Stomach (tissue), 9 donors: ENCODE measurements around the gene AKAP7. TPM values are rescaled to one million over a fixed set of nuclear protein-coding genes. Genes with fewer than 3 reads are reported as not detected.

Experiments
- DNase-seq, 2 donors: peaks; one replicate each; pipeline versions ENCODE4 v3.0.0 to v3.0.0-alpha.2; 2013 to 2019
- H3K27ac ChIP-seq, 5 donors: fragments of 200-600 bp in 4 of 5; sonication (generic) in 4 of 5; one replicate each; pipeline ENCODE4 v1.5.1; 2013 to 2019; ENCODE audit warnings: mild to moderate bottlenecking in 1 of 5, moderate library complexity in 1 of 5
- H3K27me3 ChIP-seq, 3 donors: fragments of 200-600 bp; sonication (generic); one replicate each; pipeline ENCODE4 v1.5.1; 2017 to 2019; ENCODE audit warnings: mixed run types in 1 of 3
- H3K36me3 ChIP-seq, 4 donors: fragments of 200-600 bp; sonication (generic); 1 replicate in 3 of 4; 2 replicates in 1 of 4; pipeline ENCODE4 v1.5.1; 2016 to 2019
- H3K4me1 ChIP-seq, 4 donors: fragments of 200-600 bp; sonication (generic); one replicate each; pipeline ENCODE4 v1.5.1; 2016 to 2019
- H3K4me3 ChIP-seq, 4 donors: fragments of 200-600 bp; sonication (generic) in 3 of 4; one replicate each; pipeline ENCODE4 v1.5.1; 2016 to 2019; ENCODE audit warnings: mild to moderate bottlenecking in 1 of 4
- H3K9me3 ChIP-seq, 4 donors: fragments of 200-600 bp; sonication (generic); one replicate each; pipeline ENCODE4 v1.5.1; 2016 to 2019
- CTCF ChIP-seq, 7 experiments: fragments of 450-650 bp in 4 of 7; fragments of 200-600 bp in 3 of 7; sonication (generic) in 3 of 7; IDR thresholded peaks; one replicate each; pipeline ENCODE4 v1.5.1; 2016 to 2019; ENCODE audit warnings: antibody characterized with exemption in 7 of 7, control low read depth in 2 of 7, mild to moderate bottlenecking in 1 of 7
- EP300 ChIP-seq: sonication (generic); formaldehyde crosslinking; IDR thresholded peaks from one replicate; pipeline ENCODE4 v1.6.1; 2017; ENCODE audit warnings: antibody characterized with exemption
- POLR2A ChIP-seq, 4 donors: fragments of 450-650 bp; IDR thresholded peaks; one replicate each; pipeline ENCODE4 v1.6.1; 2016; ENCODE audit warnings: antibody characterized with exemption in 4 of 4, control low read depth in 2 of 4, mild to moderate bottlenecking in 1 of 4, moderate library complexity in 1 of 4
- POLR2AphosphoS5 ChIP-seq, 3 donors: sonication (generic); formaldehyde crosslinking; IDR thresholded peaks; one replicate each; pipeline ENCODE4 v1.6.1; 2016; ENCODE audit warnings: antibody characterized with exemption in 3 of 3
- WGBS, 5 donors: extraction: QIAGEN DNeasy Blood & Tissue Kit in 3 of 5; methylation state at CpG; one replicate each; pipeline versions ENCODE4 v1.1.5 to v1.1.7; 2013 to 2018; 5-methylcytosine and 5-hydroxymethylcytosine counted together
- intact Hi-C: fragments of 100-400 bp; cut with DNase I; formaldehyde crosslinking; loops from one replicate; pipeline ENCODE4 v1.15.1; 2023; ENCODE audit warnings: low total_unique reads
- polyA plus RNA-seq, 3 donors: library from polyadenylated mRNA; stranded (reverse); fragments of 200-250 nt; gene quantifications; one replicate each; pipeline ENCODE4 v1.2.3, GENCODE V29; 2013
- total RNA-seq, 5 donors: library from RNA; depleted of rRNA; stranded (reverse); fragments of >200 nt; gene quantifications; one replicate each; pipeline versions ENCODE4 v1.1.0 to v1.2.3, GENCODE V29; 2014 to 2016
- donor health status: healthy with polysubstance abuse.
- donor health status: Bipolar disorder and iron deficiency.
- donor health status: healthy.

AKAP7 gene
- total and polyA plus RNA-seq, 8 donors, result 1.3 to 59.5 (median 4.6) TPM

DNA sequence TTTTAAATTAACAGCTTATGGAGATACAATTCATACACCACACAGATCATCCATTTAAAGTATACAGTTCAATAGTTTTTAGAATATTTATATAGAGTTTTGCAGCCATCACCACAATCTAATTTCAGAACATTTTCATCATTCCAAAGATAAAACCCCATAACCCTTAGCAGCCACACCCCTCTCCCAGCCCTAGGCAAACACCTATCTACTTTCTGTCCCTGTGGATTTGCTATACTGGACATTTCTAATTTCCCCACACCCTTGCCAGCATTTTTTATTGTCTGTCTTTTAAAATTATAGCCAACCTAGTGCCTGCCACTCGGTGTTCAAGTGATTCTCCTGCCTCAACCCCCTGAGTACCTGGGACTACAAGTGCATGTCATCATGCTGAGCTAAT, 23.0 kb upstream of the AKAP7 start:
- Histone ChIP-seq H3K4me3 (no peak overlapping the region), H3K27ac (no peak overlapping the region), H3K4me1 (peaks cover 0 to 11% (median 2%) of the 10 kb centered on the region in 4 donors), H3K9me3 (no peaks in the 10 kb centered on the region), H3K36me3 (no peaks in the 10 kb centered on the region), H3K27me3 (no peaks in the 10 kb centered on the region)
- DNase-seq, result no peak
- intact Hi-C loops, result no loop called here
- no peak for TF ChIP-seq CTCF (IDR thresholded peaks at IDR 0.05)
- no peak for TF ChIP-seq POLR2A (IDR thresholded peaks at IDR 0.05)
- TF ChIP-seq POLR2AphosphoS5 (IDR thresholded peaks at IDR 0.05), result no peak
- no peak for TF ChIP-seq EP300
- 39 to 76% (median 58%) methylated on average over 1 of the region's 1 CpG for WGBS, 5 donors

- no peak overlapping the region for H3K27ac ChIP-seq
- no peaks in the 10 kb centered on the region for H3K9me3 ChIP-seq
- WGBS, 5 donors, result 49 to 73% (median 64%) methylated on average over 1 of the region's 1 CpG
- no peak overlapping the region for H3K4me3 ChIP-seq
- no peaks in the 10 kb centered on the region for H3K27me3 ChIP-seq
- no peak for TF ChIP-seq POLR2AphosphoS5 (IDR thresholded peaks at IDR 0.05)
- TF ChIP-seq CTCF (IDR thresholded peaks at IDR 0.05), result no peak
- no peak for TF ChIP-seq POLR2A (IDR thresholded peaks at IDR 0.05)
- no peak for TF ChIP-seq EP300
- DNase-seq, result no peak
- intact Hi-C loops, result loop anchor here (5.0 kb wide), 1 partner anchor 233 kb away; no protein-coding TSS in a partner anchor
- H3K4me1 ChIP-seq, result peaks cover 0 to 6% (median 2%) of the 10 kb centered on the region in 4 donors
- H3K36me3 ChIP-seq, result no peaks in the 10 kb centered on the region
These were observed 19.6 kb upstream of the AKAP7 start for GRCh38 chr6:131115651-131116050.

DNA sequence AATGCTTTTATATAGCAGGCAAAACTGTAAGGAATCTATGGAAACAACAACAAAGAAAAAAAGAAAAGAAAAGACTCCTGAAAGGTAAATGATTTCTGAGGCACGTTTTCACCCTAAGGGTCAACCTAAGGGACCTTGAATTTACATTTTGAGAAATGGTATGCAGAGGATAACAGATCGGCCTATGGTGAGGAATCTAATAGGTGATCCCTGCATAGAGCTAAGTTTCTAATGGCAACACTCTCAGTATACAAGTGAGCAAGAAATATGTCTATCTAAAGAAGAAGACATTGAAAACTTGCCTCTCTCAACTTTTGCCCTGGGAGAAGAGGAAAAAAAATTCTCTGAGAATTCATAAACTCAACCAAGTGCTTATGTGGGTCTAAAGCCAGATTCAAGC, 18.9 kb upstream of the AKAP7 start:
- WGBS, 5 donors, result 66 to 85% (median 75%) methylated on average over 2 of the region's 2 CpGs
- Histone ChIP-seq H3K36me3 (no peaks in the 10 kb centered on the region), H3K4me3 (no peak overlapping the region), H3K27ac (no peak overlapping the region), H3K27me3 (no peaks in the 10 kb centered on the region), H3K4me1 (peaks cover 0 to 6% (median 2%) of the 10 kb centered on the region in 4 donors), H3K9me3 (no peaks in the 10 kb centered on the region)
- intact Hi-C loops, result loop anchor here (5.0 kb wide), 1 partner anchor 234 kb away; no protein-coding TSS in a partner anchor
- TF ChIP-seq CTCF (IDR thresholded peaks at IDR 0.05) (no peak), EP300 (no peak), POLR2AphosphoS5 (IDR thresholded peaks at IDR 0.05) (no peak), POLR2A (IDR thresholded peaks at IDR 0.05) (no peak)
- DNase-seq, result no peak

GRCh38 chr6:131116755-131117360, 18.4 kb upstream of the AKAP7 start:
- Histone ChIP-seq H3K27ac (no peak overlapping the region), H3K4me3 (no peak overlapping the region), H3K36me3 (no peaks in the 10 kb centered on the region), H3K9me3 (no peaks in the 10 kb centered on the region), H3K27me3 (no peaks in the 10 kb centered on the region), H3K4me1 (peaks cover 0 to 6% (median 2%) of the 10 kb centered on the region in 4 donors)
- WGBS, 5 donors, result 17 to 33% (median 25%) methylated on average over 4 of the region's 4 CpGs
- TF ChIP-seq CTCF (IDR thresholded peaks at IDR 0.05) (peak in 5 of 7 experiments; percentile 11 to 66 (median 53)), POLR2AphosphoS5 (IDR thresholded peaks at IDR 0.05) (no peak)
- intact Hi-C loops, result loop anchor here (5.0 kb wide), 1 partner anchor 235 kb away; no protein-coding TSS in a partner anchor
- peak in 1 of 2 donors; percentile 53 for DNase-seq
